HepG2 (cell line): ENCODE measurements around the gene SGIP1. TPM values are rescaled to one million over a fixed set of nuclear protein-coding genes. Genes with fewer than 3 reads are reported as not detected.

Experiments used
- ATAC-seq: fragments of 200-7000 bp; cut with Tn5 transposase; 3 replicates; pipeline ENCODE4 v1.9.1; 2020; ENCODE audit warnings: mild to moderate bottlenecking, moderate library complexity
- BruUV-seq: library from RNA; stranded (reverse); fragments of 400-500 nt; replicated peaks from 2 replicates; lab custom pipeline; 2021; lab: Mats Ljungman, UMichigan
- CTCF ChIA-PET: fragments of 300-600 bp; formaldehyde crosslinking; extraction: SDS; loops from one replicate; lab custom pipeline; 2021; ENCODE audit warnings: low total read pairs, inconsistent platforms, low intra/inter-chr PET ratio; lab: Yijun Ruan, JAX
- POLR2A ChIA-PET: fragments of 350-600 bp; sonication (Branson Sonifier 250); formaldehyde crosslinking; loops from one replicate; lab custom pipeline; 2020; ENCODE audit warnings: antibody characterized with exemption, inconsistent platforms; lab: Yijun Ruan, JAX
- DNase-seq: peaks from one replicate; pipeline ENCODE4 v3.0.0-alpha.2; 2015; ENCODE audit warnings: low spot score
- FAIRE-seq: peaks from 3 replicates; lab custom pipeline; 2011; peaks lifted over from hg19 to GRCh38; lab: Jason Lieb, UNC
- H2AFZ ChIP-seq: one replicate; pipeline ENCODE4 v1.6.1; 2011; ENCODE audit warnings: low read length, inconsistent platforms
- H3K27ac ChIP-seq: fragments of 300-600 bp; 3 replicates; pipeline ENCODE4 v1.8.0; 2011; ENCODE audit warnings: mixed run types, mild to moderate bottlenecking, mixed read lengths, low read length, inconsistent platforms; ENCODE audit not compliant: insufficient read depth; ENCODE audit errors: extremely low read length
- H3K27me3 ChIP-seq, 2 experiments: fragments of 200-600 bp in 1 of 2; 2 replicates in 1 of 2; 3 replicates in 1 of 2; pipeline versions ENCODE4 v1.6.0 to v1.8.0; 2011; ENCODE audit warnings: low read length in 2 of 2, mild to moderate bottlenecking in 2 of 2, moderate library complexity in 2 of 2, inconsistent platforms in 1 of 2; ENCODE audit not compliant: insufficient read depth in 2 of 2, control insufficient read depth in 1 of 2
- H3K36me3 ChIP-seq, 2 experiments: fragments of 200-600 bp in 1 of 2; replicated peaks in 1 of 2; 2 replicates in 1 of 2; 3 replicates in 1 of 2; pipeline versions ENCODE4 v1.5.1 to v1.8.0; 2011; ENCODE audit warnings: low read length in 2 of 2, inconsistent platforms in 1 of 2; ENCODE audit not compliant: insufficient read depth in 2 of 2, control insufficient read depth in 1 of 2
- H3K4me1 ChIP-seq: 2 replicates; pipeline ENCODE4 v1.5.1; 2012; ENCODE audit warnings: low read length, inconsistent platforms; ENCODE audit not compliant: insufficient read depth
- H3K4me2 ChIP-seq: 2 replicates; pipeline ENCODE4 v1.6.0; 2011; ENCODE audit warnings: low read depth, low read length, inconsistent platforms
- H3K4me3 ChIP-seq, 3 experiments: fragments of 200-600 bp in 1 of 3; sonication (generic), shearing (Covaris generic) in 1 of 3; replicated peaks in 1 of 3; 2 replicates each; pipeline ENCODE4 v1.5.1; 2011 to 2016; ENCODE audit warnings: low read length in 3 of 3, inconsistent platforms in 2 of 3, low read depth in 2 of 3, mild to moderate bottlenecking in 2 of 3, control low read depth in 1 of 3, mixed read lengths in 1 of 3; ENCODE audit not compliant: insufficient read depth in 1 of 3
- H3K79me2 ChIP-seq: one replicate; pipeline ENCODE4 v1.6.1; 2011; ENCODE audit warnings: low read length, inconsistent platforms; ENCODE audit not compliant: insufficient read depth
- H3K9ac ChIP-seq: 2 replicates; pipeline ENCODE4 v1.6.0; 2011; ENCODE audit warnings: mild to moderate bottlenecking, low read depth, low read length, inconsistent platforms; ENCODE audit not compliant: insufficient read depth
- H3K9me3 ChIP-seq: 2 replicates; pipeline ENCODE4 v1.5.1; 2012; ENCODE audit warnings: mild to moderate bottlenecking, low read length
- H4K20me1 ChIP-seq: 2 replicates; pipeline ENCODE4 v1.6.0; 2011; ENCODE audit warnings: inconsistent platforms, mild to moderate bottlenecking, low read length, moderate library complexity; ENCODE audit not compliant: insufficient read depth
- EP300 ChIP-seq, 3 experiments: sonication (generic) in 1 of 3; formaldehyde crosslinking in 1 of 3; IDR thresholded peaks; 2 replicates each; pipeline versions ENCODE4 v1.5.1 to v1.6.1; 2011 to 2020; ENCODE audit warnings: low read depth in 2 of 3, low read length in 2 of 3, borderline replicate concordance in 1 of 3, improper control_type of control experiment in 1 of 3, mild to moderate bottlenecking in 1 of 3, missing genetic modification reagents in 1 of 3, moderate library complexity in 1 of 3
- GATAD1 ChIP-seq: IDR thresholded peaks from 2 replicates; pipeline ENCODE4 v1.6.1; 2016; ENCODE audit warnings: missing genetic modification reagents, missing compliant biosample characterization
- ISX ChIP-seq: sonication (generic); formaldehyde crosslinking; conservative IDR thresholded peaks from 2 replicates; pipeline ENCODE4 v1.5.0; 2020; ENCODE audit warnings: missing genetic modification reagents
- KDM1A ChIP-seq: IDR thresholded peaks from 2 replicates; pipeline ENCODE4 v1.6.1; 2016; ENCODE audit warnings: missing compliant biosample characterization
- KLF13 ChIP-seq: sonication (generic); formaldehyde crosslinking; IDR thresholded peaks from 2 replicates; pipeline ENCODE4 v1.4.0; 2020; ENCODE audit warnings: mild to moderate bottlenecking, missing genetic modification reagents
- KLF6 ChIP-seq: IDR thresholded peaks from 2 replicates; pipeline ENCODE4 v1.8.0; 2016; ENCODE audit warnings: missing biosample characterization, missing genetic modification reagents
- SRF ChIP-seq: IDR thresholded peaks from 2 replicates; pipeline ENCODE4 v1.6.1; 2011; ENCODE audit warnings: mild to moderate bottlenecking, low read depth, low read length, moderate library complexity
- TFDP1 ChIP-seq: IDR thresholded peaks from 2 replicates; pipeline ENCODE4 v1.6.1; 2016; ENCODE audit warnings: missing compliant biosample characterization, missing genetic modification reagents, borderline replicate concordance
- ZNF136 ChIP-seq: sonication (generic); formaldehyde crosslinking; IDR thresholded peaks from 2 replicates; pipeline ENCODE4 v1.8.1; 2022; ENCODE audit warnings: low read depth, mild to moderate bottlenecking, moderate library complexity, missing genetic modification reagents
- ZNF367 ChIP-seq: sonication (generic); formaldehyde crosslinking; IDR thresholded peaks from 2 replicates; pipeline ENCODE4 v1.4.0; 2020; ENCODE audit warnings: missing genetic modification reagents, borderline replicate concordance
- ZNF431 ChIP-seq: sonication (generic); formaldehyde crosslinking; IDR thresholded peaks from 2 replicates; pipeline ENCODE4 v1.9.0; 2022; ENCODE audit warnings: missing genetic modification reagents, low read depth, mild to moderate bottlenecking, borderline replicate concordance
- ZSCAN20 ChIP-seq: sonication (generic); formaldehyde crosslinking; IDR thresholded peaks from 2 replicates; pipeline ENCODE4 v1.4.0; 2020; ENCODE audit warnings: missing genetic modification reagents, mild to moderate bottlenecking, borderline replicate concordance
- WGBS: methylation state at CpG from one replicate; pipeline ENCODE4 v1.1.6; 2017; ENCODE audit warnings: low lambda C conversion rate; 5-methylcytosine and 5-hydroxymethylcytosine counted together
- in situ Hi-C: cut with HindIII; loops from 2 replicates; pipeline ENCODE4 v1.10.0; 2017; ENCODE audit warnings: low pct_unique_long_range_greater_than_20kb; ENCODE audit not compliant: extremely low pct_ligation_motif_present
- intact Hi-C: fragments of 100-400 bp; cut with micrococcal nuclease; formaldehyde crosslinking; loops from one replicate; pipeline ENCODE4 v1.10.0; 2022; ENCODE audit not compliant: unreplicated experiment
- polyA plus RNA-seq, 8 experiments: library from polyadenylated mRNA; depleted of rRNA in 3 of 8; stranded (reverse) in 7 of 8; unstranded in 1 of 8; fragments of >200 nt; fragmentation: Illumina TruSeq in 4 of 8; extraction: Trizol in 4 of 8; gene quantifications; 2 replicates each; pipeline versions ENCODE4 v1.2.1 to v1.2.3, GENCODE V29; 2011 to 2016; ENCODE audit warnings: low read depth in 4 of 8, missing spikeins in 1 of 8, mixed read lengths in 1 of 8; ENCODE audit not compliant: insufficient read depth in 1 of 8
- total RNA-seq, 5 experiments: library from RNA; depleted of rRNA; stranded (reverse); fragments of >200 nt; fragmentation: Illumina TruSeq; extraction: Trizol; gene quantifications; 2 replicates each; pipeline ENCODE4 v1.2.3, GENCODE V29; 2016; ENCODE audit warnings: low read depth in 1 of 5

The SGIP1 gene
- total and polyA plus RNA-seq, 2 of the 13 experiments (the other 11 are each of a cell fraction or from before 2014, with no cell fraction given), result not detected

- H4K20me1 ChIP-seq, result no peaks in the 10 kb centered on the region
- no peak for TF ChIP-seq GATAD1 (CRISPR knock-in tag)
- TF ChIP-seq ZSCAN20 (CRISPR knock-in tag), result no peak
- TF ChIP-seq SRF, result no peak
- TF ChIP-seq ZNF136 (CRISPR knock-in tag), result no peak
- TF ChIP-seq KLF6 (CRISPR knock-in tag), result no peak
- TF ChIP-seq ZNF367 (CRISPR knock-in tag), result no peak
- no peak for TF ChIP-seq EP300 (IDR thresholded peaks at IDR 0.05; ENCODE audit: low read depth in 2 of 2, low read length in 2 of 2)
- no peak for TF ChIP-seq EP300 (CRISPR knock-in tag; IDR thresholded peaks at IDR 0.05; ENCODE audit: borderline replicate concordance)
- no peak for TF ChIP-seq TFDP1 (CRISPR knock-in tag)
- DNase-seq (no peak), ATAC-seq (no peak), FAIRE-seq (no peak)
- no peaks in the 10 kb centered on the region for H3K36me3 ChIP-seq
- no peak overlapping the region for H3K9ac ChIP-seq
- no peak overlapping the region for H3K27ac ChIP-seq
- H3K4me3 ChIP-seq, result no peak overlapping the region
- no peaks in the 10 kb centered on the region for H3K4me1 ChIP-seq
- BruUV-seq, result no TSS peak
- intact Hi-C loops (no loop called here), in situ Hi-C loops (no loop called here)
- no peak overlapping the region for H3K4me2 ChIP-seq
- no peaks in the 10 kb centered on the region for H3K9me3 ChIP-seq
- no peak overlapping the region for H2AFZ ChIP-seq
- no peaks in the 10 kb centered on the region for H3K27me3 ChIP-seq
- H3K79me2 ChIP-seq, result no peaks in the 10 kb centered on the region
- ChIA-PET POLR2A (no interaction called here), CTCF (no interaction called here)
Measured at GRCh38 chr1:66570196-66570595, 36.2 kb downstream of the SGIP1 start.

GRCh38 chr1:66571789-66572188 lies 37.8 kb downstream of the SGIP1 start:
- Histone ChIP-seq H3K4me1 (0 out of 2 replicates have a peak, but pooled peaks cover 7% of the 10 kb centered on the region), H3K4me2 (no peak overlapping the region), H3K9me3 (no peaks in the 10 kb centered on the region), H4K20me1 (no peaks in the 10 kb centered on the region), H3K9ac (no peak overlapping the region), H3K27ac (no peak overlapping the region), H3K79me2 (no peaks in the 10 kb centered on the region), H3K4me3 (no peak overlapping the region), H3K36me3 (no peaks in the 10 kb centered on the region), H2AFZ (no peak overlapping the region), H3K27me3 (no peaks in the 10 kb centered on the region)
- no peak for TF ChIP-seq ISX (CRISPR knock-in tag)
- TF ChIP-seq KDM1A (CRISPR knock-in tag), result no peak
- no peak for TF ChIP-seq ZNF431
- TF ChIP-seq KLF13 (CRISPR knock-in tag), result no peak
- WGBS, result 5% methylated on average over 1 of the region's 1 CpG
- ChIA-PET POLR2A (no interaction called here), CTCF (no interaction called here)
- ATAC-seq (no peak), DNase-seq (no peak), FAIRE-seq (no peak)
- BruUV-seq, result no TSS peak
- intact Hi-C loops (no loop called here), in situ Hi-C loops (no loop called here)
